ENCODE measurements around the gene BRDT.

Gene BRDT

DNA sequence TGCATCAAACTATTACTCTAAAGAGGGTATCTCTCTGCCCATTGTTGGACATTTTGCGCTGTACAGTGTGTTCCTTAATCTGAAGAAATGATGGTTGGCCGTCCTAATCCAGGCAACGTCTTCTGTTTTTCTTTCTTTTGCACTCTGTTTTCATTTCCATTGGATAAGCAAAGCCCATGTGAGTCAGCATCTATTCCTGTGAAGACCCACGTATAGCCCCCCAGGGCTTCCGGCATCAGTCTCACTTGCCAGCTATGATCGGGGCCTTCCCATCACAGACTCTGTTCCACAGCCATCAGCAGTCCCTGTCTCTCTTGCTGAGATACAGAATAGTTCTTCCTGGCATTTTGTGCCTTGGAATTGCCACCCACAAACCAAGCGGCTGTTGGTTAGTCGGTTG is 29.2 kb upstream of the BRDT start:
- DNase-seq (ENCODE audit: extremely low read depth, low read depth), result no peak
- TF ChIP-seq, protein P1, sequence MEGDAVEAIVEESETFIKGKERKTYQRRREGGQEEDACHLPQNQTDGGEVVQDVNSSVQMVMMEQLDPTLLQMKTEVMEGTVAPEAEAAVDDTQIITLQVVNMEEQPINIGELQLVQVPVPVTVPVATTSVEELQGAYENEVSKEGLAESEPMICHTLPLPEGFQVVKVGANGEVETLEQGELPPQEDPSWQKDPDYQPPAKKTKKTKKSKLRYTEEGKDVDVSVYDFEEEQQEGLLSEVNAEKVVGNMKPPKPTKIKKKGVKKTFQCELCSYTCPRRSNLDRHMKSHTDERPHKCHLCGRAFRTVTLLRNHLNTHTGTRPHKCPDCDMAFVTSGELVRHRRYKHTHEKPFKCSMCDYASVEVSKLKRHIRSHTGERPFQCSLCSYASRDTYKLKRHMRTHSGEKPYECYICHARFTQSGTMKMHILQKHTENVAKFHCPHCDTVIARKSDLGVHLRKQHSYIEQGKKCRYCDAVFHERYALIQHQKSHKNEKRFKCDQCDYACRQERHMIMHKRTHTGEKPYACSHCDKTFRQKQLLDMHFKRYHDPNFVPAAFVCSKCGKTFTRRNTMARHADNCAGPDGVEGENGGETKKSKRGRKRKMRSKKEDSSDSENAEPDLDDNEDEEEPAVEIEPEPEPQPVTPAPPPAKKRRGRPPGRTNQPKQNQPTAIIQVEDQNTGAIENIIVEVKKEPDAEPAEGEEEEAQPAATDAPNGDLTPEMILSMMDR (IDR thresholded peaks at IDR 0.05; ENCODE audit: low read depth, low read length), result no peak

DNA sequence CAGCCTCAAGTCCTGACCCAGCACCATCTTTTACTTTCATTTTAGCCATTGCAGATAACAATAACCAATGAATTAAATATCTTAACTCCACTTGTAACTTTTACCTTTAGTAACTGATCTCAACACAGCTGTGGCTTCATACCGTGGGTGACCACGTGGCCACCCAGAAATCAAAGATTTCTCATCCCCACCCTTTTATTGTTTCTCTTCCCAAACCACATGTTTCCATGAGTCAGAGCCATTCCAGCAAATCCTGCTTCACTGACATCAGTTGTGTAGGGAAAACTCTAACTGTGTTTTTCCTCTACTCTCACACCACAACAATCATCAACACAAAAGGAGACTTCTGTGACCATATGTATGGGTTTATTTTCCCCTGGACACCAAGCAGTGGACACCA is 25.1 kb upstream of the BRDT start:
- TF ChIP-seq, protein P1 (IDR thresholded peaks at IDR 0.05; ENCODE audit: low read depth, low read length), result no peak
- DNase-seq (ENCODE audit: extremely low read depth, low read depth), result peak; percentile 63

DNA sequence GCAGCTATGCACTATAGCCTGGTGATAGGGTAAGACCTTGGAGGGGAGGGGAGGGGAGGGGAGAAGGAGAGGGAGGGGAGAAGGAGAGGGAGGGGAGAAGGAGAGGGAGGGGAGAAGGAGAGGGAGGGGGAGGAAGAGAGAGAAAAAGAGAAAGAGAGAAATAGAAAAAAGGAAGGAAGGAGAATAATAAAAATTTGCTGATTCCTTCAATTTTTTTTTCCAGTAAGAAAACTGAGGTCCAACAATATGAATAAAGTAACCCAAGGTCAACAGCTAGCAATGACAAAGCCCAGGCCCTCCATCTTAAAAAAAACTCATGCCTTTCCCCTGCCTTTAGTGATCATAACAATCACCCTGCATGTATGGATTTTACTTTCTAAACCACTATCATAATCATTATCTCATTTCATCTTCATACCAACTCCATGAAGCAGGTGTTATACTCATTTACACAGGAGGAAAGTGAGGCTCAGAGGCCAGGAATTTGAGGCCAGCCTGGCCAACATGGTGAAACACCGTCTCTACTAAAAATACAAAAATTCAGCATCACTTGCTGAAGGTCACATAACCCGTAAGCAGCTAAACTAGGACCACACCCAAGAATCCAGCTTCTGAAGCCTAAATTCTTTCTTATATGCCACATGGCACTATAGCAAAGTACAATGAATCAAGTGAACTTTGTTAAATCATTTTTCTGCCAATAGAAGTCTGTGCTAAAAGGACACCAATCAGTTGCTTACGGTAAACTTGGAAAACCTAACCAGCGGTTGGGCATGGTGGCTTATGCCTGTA is 23.4 kb upstream of the BRDT start:
- DNase-seq (ENCODE audit: extremely low read depth, low read depth), result no peak
- TF ChIP-seq, protein P1 (IDR thresholded peaks at IDR 0.05; ENCODE audit: low read depth, low read length), result no peak

DNA sequence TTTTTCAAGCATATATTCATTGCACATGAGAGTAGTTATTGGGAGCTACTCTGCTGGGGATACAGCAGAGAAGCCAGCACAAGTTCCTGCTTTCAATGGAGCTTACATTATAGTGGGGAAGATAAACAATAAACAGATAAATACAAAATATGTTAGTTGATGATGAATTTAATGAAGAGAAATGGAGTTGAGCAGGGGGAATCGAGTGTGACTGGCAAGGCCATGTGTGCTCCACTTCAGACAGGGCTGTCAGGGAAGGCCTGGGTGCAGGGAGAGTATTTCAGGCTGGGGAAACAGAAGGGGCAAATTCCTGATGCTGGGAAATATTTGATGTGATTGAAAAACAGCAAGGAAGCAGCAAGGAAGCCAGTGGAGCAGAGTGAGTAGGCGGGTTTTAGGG is 21.2 kb upstream of the BRDT start:
- TF ChIP-seq, protein P1 (IDR thresholded peaks at IDR 0.05; ENCODE audit: low read depth, low read length), result no peak
- DNase-seq (ENCODE audit: extremely low read depth, low read depth), result no peak

DNA sequence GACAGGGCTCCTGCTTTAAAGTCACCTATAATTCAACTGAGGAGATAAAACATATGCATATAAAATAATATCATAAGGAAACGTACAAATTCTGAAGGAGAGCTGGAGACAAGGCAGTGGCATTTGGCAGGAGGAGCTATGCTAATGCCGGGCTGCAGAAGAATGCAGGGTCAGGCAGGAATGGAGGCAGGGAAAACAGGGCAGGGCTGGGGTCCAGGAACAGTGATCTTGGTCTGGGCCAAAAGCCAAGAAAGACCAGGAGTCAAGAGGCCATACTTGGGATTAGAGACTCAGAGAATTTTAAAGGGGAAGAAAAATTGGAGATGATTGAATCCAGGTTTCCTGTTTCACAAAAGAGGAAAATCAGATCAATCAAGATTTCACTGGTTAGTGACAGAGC is 20.0 kb upstream of the BRDT start:
- TF ChIP-seq, protein P1 (IDR thresholded peaks at IDR 0.05; ENCODE audit: low read depth, low read length), result no peak
- no peak for DNase-seq (ENCODE audit: extremely low read depth, low read depth)

DNA sequence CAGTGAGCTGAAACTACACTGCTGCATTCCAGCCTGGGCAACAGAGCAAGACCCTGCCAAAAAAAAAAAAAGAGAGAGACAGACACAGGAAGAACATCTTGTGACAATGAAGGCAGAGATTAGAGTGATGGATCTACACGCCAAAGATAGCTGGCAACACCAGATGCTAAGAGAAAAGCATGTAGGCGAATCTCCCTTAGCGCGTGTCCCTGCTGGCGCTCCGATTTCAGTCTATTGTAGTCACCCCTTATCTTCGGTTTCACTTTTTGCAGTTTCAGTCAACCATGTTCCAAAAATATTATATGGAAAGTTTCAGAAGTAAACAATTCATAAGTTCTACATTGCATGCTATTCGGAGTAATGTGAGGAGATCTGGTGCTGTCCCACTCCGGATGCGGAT is 11.6 kb upstream of the BRDT start:
- no peak for DNase-seq (ENCODE audit: extremely low read depth, low read depth)
- TF ChIP-seq, protein P1 (IDR thresholded peaks at IDR 0.05; ENCODE audit: low read depth, low read length), result no peak

DNA sequence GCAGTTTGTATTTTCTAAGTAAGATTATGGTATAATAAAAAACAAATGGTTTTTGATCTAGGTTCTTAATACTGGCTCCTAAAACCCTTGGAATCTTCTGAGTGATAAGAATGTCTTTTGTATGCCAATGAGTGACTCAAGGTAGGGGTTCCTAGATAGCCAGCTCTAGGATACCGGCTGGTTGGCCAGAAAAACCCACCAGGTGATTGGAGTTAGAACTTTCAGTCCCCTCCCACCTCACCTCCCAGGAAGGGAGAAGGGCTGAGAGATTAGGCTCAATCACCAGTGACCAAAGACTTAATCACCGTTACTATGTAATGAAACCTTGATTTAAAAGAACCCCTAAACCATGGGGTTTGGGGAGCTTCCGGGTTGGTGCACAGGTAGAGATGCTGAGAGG is 8.7 kb upstream of the BRDT start:
- TF ChIP-seq, protein P1 (IDR thresholded peaks at IDR 0.05; ENCODE audit: low read depth, low read length), result no peak
- no peak for DNase-seq (ENCODE audit: extremely low read depth, low read depth)

Measured in AG09319 (cell line).